Left ventricle myocardium inferior (tissue), 1 donor: Measurements from ENCODE around the gene XKR8. TPM values are rescaled to one million over a fixed set of nuclear protein-coding genes. Genes with fewer than 3 reads are reported as not detected.

Experiments used
- DNase-seq: peaks from one replicate; pipeline ENCODE4 v3.0.0-alpha.2; 2020
- H3K27ac ChIP-seq: fragments of 200-600 bp; replicated peaks from 2 replicates; pipeline ENCODE4 v1.8.0; 2021
- H3K27me3 ChIP-seq: fragments of 200-600 bp; 2 replicates; pipeline ENCODE4 v1.8.0; 2021; ENCODE audit warnings: low read depth
- H3K36me3 ChIP-seq: fragments of 200-600 bp; 2 replicates; pipeline ENCODE4 v1.8.0; 2021
- H3K4me1 ChIP-seq: fragments of 200-600 bp; 2 replicates; pipeline ENCODE4 v1.8.0; 2021
- H3K4me3 ChIP-seq: fragments of 200-600 bp; 2 replicates; pipeline ENCODE4 v1.8.0; 2021; ENCODE audit warnings: mild to moderate bottlenecking, moderate library complexity
- H3K9me3 ChIP-seq: fragments of 200-600 bp; replicated peaks from 2 replicates; pipeline ENCODE4 v1.8.0; 2021
- CTCF ChIP-seq: fragments of 200-600 bp; IDR thresholded peaks from 2 replicates; pipeline ENCODE4 v1.8.0; 2021; ENCODE audit warnings: antibody characterized with exemption, mild to moderate bottlenecking, borderline replicate concordance
- intact Hi-C: fragments of 100-400 bp; cut with micrococcal nuclease; formaldehyde crosslinking; loops from one replicate; pipeline ENCODE4 v1.11.0; 2022
- total RNA-seq: library from RNA; stranded (reverse); fragmentation: NEBNext Ultra II Directional; extraction: Animal tissue kit (Norgen Biotek cat#: 25700); gene quantifications from one replicate; pipeline ENCODE4 v1.2.1, GENCODE V29; 2021
- donor health status: DM: no; HTN: yes; CAD: no; lungs with severe emphysema.

Gene XKR8
- total RNA-seq, 1 donor from 2014 or later, result 4.8 TPM

GRCh38 chr1:27963393-27963792 lies 3.6 kb downstream of the XKR8 start:
- TF ChIP-seq CTCF, result no peak
- H3K4me3 ChIP-seq, result no peak overlapping the region
- intact Hi-C loops, result no loop called here

GRCh38 chr1:27966402-27967105 lies 6.8 kb downstream of the XKR8 start:
- Histone ChIP-seq H3K9me3 (no peaks in the 10 kb centered on the region), H3K27me3 (no peaks in the 10 kb centered on the region), H3K4me1 (peaks cover 20% of the 10 kb centered on the region), H3K27ac (no peak overlapping the region), H3K36me3 (peaks cover 49% of the 10 kb centered on the region), H3K4me3 (no peak overlapping the region)
- intact Hi-C loops, result no loop called here
- DNase-seq, result no peak
- no peak for TF ChIP-seq CTCF

More at GRCh38 chr1:27963393-27963792, 3.6 kb downstream of the XKR8 start:
- no peak overlapping the region for H3K27ac ChIP-seq
- no peak for DNase-seq
- H3K4me1 ChIP-seq, result peaks cover 33% of the 10 kb centered on the region
- H3K9me3 ChIP-seq, result no peaks in the 10 kb centered on the region
- peaks cover 45% of the 10 kb centered on the region for H3K36me3 ChIP-seq
- no peaks in the 10 kb centered on the region for H3K27me3 ChIP-seq

GRCh38 chr1:27967106-27967883 lies 7.5 kb downstream of the XKR8 start:
- TF ChIP-seq CTCF, result no peak
- DNase-seq, result no peak
- intact Hi-C loops, result no loop called here
- no peaks in the 10 kb centered on the region for H3K9me3 ChIP-seq
- no peak overlapping the region for H3K4me3 ChIP-seq
- H3K27me3 ChIP-seq, result no peaks in the 10 kb centered on the region
- H3K4me1 ChIP-seq, result peaks cover 26% of the 10 kb centered on the region
- H3K36me3 ChIP-seq, result peaks cover 49% of the 10 kb centered on the region
- H3K27ac ChIP-seq, result no peak overlapping the region

- H3K4me1 ChIP-seq, result peaks cover 32% of the 10 kb centered on the region
- intact Hi-C loops, result no loop called here
- no peak for DNase-seq
- H3K9me3 ChIP-seq, result no peaks in the 10 kb centered on the region
- no peaks in the 10 kb centered on the region for H3K27me3 ChIP-seq
- peaks cover 49% of the 10 kb centered on the region for H3K36me3 ChIP-seq
- no peak overlapping the region for H3K27ac ChIP-seq
- no peak for TF ChIP-seq CTCF
- no peak overlapping the region for H3K4me3 ChIP-seq
These were observed 8.2 kb downstream of the XKR8 start for GRCh38 chr1:27967884-27968466.

- intact Hi-C loops, result no loop called here
- Histone ChIP-seq H3K36me3 (peaks cover 49% of the 10 kb centered on the region), H3K4me3 (no peak overlapping the region), H3K27me3 (no peaks in the 10 kb centered on the region), H3K27ac (no peak overlapping the region), H3K9me3 (no peaks in the 10 kb centered on the region), H3K4me1 (peaks cover 32% of the 10 kb centered on the region)
- DNase-seq, result no peak
- no peak for TF ChIP-seq CTCF
These were observed 8.9 kb downstream of the XKR8 start for GRCh38 chr1:27968692-27969091.
